ENCODE data around the gene RAB21.

GRCh38 chr12:71746974-71747611 lies 7.6 kb upstream of the RAB21 start:
- TF ChIP-seq CTCF (IDR thresholded peaks at IDR 0.05; ENCODE audit: borderline replicate concordance, extremely low read depth, low read length, poor library complexity, severe bottlenecking) (peak; percentile 82), EZH2 (IDR thresholded peaks at IDR 0.05; ENCODE audit: borderline replicate concordance, low read depth, low read length, severe bottlenecking) (no peak)
